Gastroesophageal sphincter (tissue), 3 donors: ENCODE measurements around the gene RNF10.
"Not testable (repeated sequence)": the region's sequence is repeated elsewhere in the genome, so short reads cannot be mapped to it uniquely, and the experiment has no call there.

Experiments used
- POLR2A ChIP-seq, 2 donors: fragments of 450-650 bp; IDR thresholded peaks; one replicate each; pipeline ENCODE4 v1.6.1; 2017; ENCODE audit warnings: antibody characterized with exemption in 2 of 2, mild to moderate bottlenecking in 2 of 2, moderate library complexity in 1 of 2
- POLR2AphosphoS5 ChIP-seq: sonication (generic); formaldehyde crosslinking; IDR thresholded peaks from one replicate; pipeline ENCODE4 v1.6.1; 2017; ENCODE audit warnings: antibody characterized with exemption
- TF ChIP-seq, protein P1 (sequence below), 4 experiments: fragments of 200-600 bp in 2 of 4; fragments of 450-650 bp in 2 of 4; sonication (generic) in 1 of 4; IDR thresholded peaks; one replicate each; pipeline ENCODE4 v1.5.1; 2017 to 2019; ENCODE audit warnings: antibody characterized with exemption in 4 of 4, mild to moderate bottlenecking in 2 of 4, moderate library complexity in 2 of 4

- TF ChIP-seq, protein P1, sequence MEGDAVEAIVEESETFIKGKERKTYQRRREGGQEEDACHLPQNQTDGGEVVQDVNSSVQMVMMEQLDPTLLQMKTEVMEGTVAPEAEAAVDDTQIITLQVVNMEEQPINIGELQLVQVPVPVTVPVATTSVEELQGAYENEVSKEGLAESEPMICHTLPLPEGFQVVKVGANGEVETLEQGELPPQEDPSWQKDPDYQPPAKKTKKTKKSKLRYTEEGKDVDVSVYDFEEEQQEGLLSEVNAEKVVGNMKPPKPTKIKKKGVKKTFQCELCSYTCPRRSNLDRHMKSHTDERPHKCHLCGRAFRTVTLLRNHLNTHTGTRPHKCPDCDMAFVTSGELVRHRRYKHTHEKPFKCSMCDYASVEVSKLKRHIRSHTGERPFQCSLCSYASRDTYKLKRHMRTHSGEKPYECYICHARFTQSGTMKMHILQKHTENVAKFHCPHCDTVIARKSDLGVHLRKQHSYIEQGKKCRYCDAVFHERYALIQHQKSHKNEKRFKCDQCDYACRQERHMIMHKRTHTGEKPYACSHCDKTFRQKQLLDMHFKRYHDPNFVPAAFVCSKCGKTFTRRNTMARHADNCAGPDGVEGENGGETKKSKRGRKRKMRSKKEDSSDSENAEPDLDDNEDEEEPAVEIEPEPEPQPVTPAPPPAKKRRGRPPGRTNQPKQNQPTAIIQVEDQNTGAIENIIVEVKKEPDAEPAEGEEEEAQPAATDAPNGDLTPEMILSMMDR (IDR thresholded peaks at IDR 0.05) = not testable (repeated sequence)
- not testable (repeated sequence) for TF ChIP-seq POLR2A (IDR thresholded peaks at IDR 0.05); POLR2AphosphoS5
Measured at GRCh38 chr12:120519324-120519723, 14.8 kb upstream of the RNF10 start.
